Fibroblast of the aortic adventitia (primary cell): Measurements from ENCODE around the gene RPS6KA6. TPM values are rescaled to one million over a fixed set of nuclear protein-coding genes. Genes with fewer than 3 reads are reported as not detected.

Source experiments
- DNase-seq: peaks from one replicate; pipeline ENCODE4 v3.0.0-alpha.2; 2010; ENCODE audit warnings: low read depth
- H3K4me3 ChIP-seq: 2 replicates; pipeline ENCODE4 v1.5.1; 2011; ENCODE audit warnings: low read depth, mild to moderate bottlenecking, control low read depth, low read length, moderate library complexity
- total RNA-seq: library from RNA; depleted of rRNA; stranded (reverse); fragments of >200 nt; gene quantifications from 2 replicates; pipeline ENCODE4 v1.2.3, GENCODE V29; 2012; ENCODE audit warnings: low replicate concordance
- TF ChIP-seq, protein P1 (sequence below): IDR thresholded peaks from 2 replicates; pipeline ENCODE4 v1.5.1; 2011; ENCODE audit warnings: mild to moderate bottlenecking, low read length, control low read depth, inconsistent platforms; ENCODE audit not compliant: insufficient read depth

The RPS6KA6 gene
- 4.2 and 7.0 TPM in 2 replicates for total RNA-seq

DNA sequence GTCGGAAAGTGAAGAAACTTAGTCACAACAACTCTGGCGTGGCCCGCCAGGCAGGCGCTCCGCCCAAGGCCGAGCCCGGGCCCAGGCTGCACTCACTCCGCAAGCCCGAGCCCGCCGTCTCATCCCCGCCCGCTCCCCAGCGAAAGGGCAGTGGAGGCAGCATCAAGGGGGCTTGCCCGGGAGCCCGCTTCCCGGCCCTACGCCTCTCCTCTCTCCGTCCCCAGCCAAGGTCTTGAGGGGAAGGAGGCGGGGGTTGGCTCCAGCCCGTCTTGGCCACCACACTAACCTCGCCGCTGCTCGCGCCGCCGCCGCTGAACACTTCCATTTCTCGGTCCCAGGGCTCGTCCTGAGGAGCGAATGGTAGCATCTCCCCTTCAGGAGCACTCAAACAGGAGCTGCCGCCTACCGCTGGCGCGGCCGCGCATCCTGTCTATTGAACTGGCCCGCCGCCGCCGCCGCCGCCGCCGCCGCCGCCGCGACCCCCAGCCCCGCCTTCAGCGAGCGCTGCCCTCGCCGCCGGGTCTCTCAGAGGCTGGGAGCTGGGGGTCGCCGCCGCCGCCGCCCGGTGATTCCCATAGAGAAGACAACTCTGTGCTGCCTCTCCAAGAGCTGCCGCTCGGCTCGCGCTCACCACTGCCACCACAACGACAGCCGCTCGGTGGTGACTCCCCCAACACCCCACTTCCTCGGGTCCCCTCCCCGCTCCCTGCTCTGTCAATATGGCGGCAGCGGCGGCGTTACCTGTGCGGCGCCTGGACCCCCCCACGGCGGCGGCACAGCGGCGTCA, at the start of gene RPS6KA6:
RPS6KA6 (minus strand) TSS at position 667 of the 787 bp plus-strand sequence; CDS start at position 367, 300 bp downstream.
- TF ChIP-seq, protein P1, sequence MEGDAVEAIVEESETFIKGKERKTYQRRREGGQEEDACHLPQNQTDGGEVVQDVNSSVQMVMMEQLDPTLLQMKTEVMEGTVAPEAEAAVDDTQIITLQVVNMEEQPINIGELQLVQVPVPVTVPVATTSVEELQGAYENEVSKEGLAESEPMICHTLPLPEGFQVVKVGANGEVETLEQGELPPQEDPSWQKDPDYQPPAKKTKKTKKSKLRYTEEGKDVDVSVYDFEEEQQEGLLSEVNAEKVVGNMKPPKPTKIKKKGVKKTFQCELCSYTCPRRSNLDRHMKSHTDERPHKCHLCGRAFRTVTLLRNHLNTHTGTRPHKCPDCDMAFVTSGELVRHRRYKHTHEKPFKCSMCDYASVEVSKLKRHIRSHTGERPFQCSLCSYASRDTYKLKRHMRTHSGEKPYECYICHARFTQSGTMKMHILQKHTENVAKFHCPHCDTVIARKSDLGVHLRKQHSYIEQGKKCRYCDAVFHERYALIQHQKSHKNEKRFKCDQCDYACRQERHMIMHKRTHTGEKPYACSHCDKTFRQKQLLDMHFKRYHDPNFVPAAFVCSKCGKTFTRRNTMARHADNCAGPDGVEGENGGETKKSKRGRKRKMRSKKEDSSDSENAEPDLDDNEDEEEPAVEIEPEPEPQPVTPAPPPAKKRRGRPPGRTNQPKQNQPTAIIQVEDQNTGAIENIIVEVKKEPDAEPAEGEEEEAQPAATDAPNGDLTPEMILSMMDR: no peak
- DNase-seq: peak; percentile 3
- H3K4me3 ChIP-seq: peak within 1 kb of the TSS; percentile 64

DNA sequence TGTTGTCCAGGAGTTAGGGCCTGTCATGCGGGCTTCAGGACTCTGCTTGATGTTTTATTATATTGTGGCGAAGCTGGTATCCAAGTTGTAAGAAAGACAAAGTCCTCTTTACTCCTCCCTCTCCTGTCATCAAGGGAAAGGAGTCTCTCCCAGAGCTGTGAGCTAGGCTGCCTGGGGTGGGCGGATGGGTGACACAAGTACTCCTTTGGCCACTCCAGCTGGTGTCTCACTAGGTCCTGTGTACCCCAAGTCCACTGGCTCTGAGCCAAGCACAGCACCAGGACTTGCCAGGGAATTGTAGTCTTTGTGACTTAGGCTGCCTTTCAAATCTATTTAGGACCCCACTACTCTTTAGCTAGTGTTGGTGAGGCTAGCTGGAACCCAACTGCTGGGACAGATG, 36.7 kb upstream of the RPS6KA6 start:
- TF ChIP-seq, protein P1: no peak
- DNase-seq: no peak
- no peak overlapping the region for H3K4me3 ChIP-seq

DNA sequence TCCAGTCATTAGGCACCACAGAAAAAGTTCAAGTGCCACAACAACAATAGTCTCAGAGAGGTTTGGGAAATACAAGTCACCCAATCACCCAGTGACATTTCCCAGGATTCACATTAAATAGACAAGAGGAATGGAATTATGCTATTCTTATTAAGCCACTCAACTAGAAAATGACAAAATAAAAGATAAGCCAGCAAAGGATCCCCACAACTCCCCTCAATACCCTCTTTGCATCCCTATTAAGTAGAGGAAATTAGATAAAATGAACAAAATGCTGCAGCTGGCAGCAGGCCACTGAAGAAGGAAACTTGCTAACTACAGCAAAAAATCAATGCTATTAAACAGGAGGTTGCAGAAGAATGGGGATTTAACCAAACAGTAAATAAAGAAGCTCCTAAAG, 35.3 kb upstream of the RPS6KA6 start:
- TF ChIP-seq, protein P1: no peak
- no peak overlapping the region for H3K4me3 ChIP-seq
- no peak for DNase-seq

DNA sequence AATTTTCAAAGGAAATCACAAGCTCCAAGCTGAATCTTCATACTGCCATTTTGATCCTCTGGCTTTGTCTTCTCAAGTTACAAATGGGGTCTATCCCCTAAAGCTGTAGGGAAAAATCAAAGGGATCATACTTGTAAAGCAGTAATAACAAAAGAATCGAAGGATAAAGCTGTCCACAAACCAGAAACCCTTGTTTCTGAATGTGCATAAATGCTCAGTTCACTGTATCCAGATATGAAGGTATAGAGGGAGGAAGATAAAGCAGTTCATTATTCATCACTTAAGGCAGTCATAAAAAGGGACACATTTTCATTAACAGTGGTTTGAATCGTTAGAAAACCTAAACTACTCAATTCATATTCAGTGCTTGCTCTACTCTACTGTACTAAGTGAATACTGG, 33.2 kb upstream of the RPS6KA6 start:
- TF ChIP-seq, protein P1: no peak
- H3K4me3 ChIP-seq: no peak overlapping the region
- DNase-seq: no peak

DNA sequence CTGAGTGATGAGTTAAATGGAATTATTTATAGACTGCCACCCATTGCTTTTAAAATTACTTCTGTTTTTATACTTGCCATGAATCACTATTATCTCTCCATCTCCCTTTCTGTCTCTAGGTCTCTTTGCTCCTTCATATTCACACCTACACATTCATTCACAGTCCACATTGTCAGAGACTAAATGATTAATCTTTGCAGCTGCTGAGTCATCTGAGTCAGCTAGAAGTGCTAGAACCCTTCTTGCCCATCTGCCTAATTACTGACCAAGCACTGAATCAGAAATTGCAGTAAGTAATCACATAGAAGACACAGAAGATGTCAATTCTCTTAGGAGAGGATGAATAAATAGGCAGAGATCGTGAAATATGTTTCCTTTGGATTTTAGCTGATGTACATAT, 31.6 kb upstream of the RPS6KA6 start:
- TF ChIP-seq, protein P1: no peak
- DNase-seq: no peak
- no peak overlapping the region for H3K4me3 ChIP-seq

DNA sequence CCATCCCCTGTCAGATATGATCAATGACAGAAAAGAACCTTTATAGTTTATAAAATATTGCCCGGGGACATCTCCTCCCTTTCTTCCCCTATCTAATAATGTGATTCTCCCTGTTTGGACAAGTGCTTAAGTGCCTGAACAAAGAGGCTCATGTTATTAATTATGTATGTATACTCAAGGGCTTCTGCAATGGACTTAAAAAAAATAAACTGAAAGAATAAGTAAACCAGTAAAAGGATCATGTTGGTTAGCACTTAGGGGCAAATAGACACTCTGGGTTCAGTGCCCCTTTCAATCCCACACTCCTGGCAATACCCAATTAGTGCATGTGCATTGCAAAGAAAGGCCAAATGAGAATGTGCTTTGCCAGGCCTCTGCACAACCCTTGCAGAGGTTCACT, 30.7 kb upstream of the RPS6KA6 start:
- TF ChIP-seq, protein P1: no peak
- no peak for DNase-seq
- H3K4me3 ChIP-seq: no peak overlapping the region
